Measurements from ENCODE around the gene KCNH2. TPM values are rescaled to one million over a fixed set of nuclear protein-coding genes. Genes with fewer than 3 reads are reported as not detected.

The KCNH2 gene
- total and polyA plus RNA-seq, 2 of the 13 experiments (the other 11 are each of a cell fraction or from before 2014, with no cell fraction given), result 0.09 to 0.11 TPM

- TF ChIP-seq ZNF747 (CRISPR knock-in tag; IDR thresholded peaks at IDR 0.05; ENCODE audit: borderline replicate concordance) (no peak), ZNF644 (CRISPR knock-in tag; IDR thresholded peaks at IDR 0.05; ENCODE audit: low read depth) (no peak)
These were observed 24.8 kb downstream of the KCNH2 start (continued) for GRCh38 chr7:150953061-150953997.

GRCh38 chr7:150952331-150953050 is 25.6 kb downstream of the KCNH2 start:
- in situ Hi-C loops (cut with HindIII; ENCODE audit: extremely low pct_ligation_motif_present, low pct_unique_long_range_greater_than_20kb), result no loop called here

More at GRCh38 chr7:150952331-150953050, 25.6 kb downstream of the KCNH2 start:
- Histone ChIP-seq H3K4me1 (ENCODE audit: insufficient read depth, low read length) (no peaks in the 10 kb centered on the region), H3K9ac (ENCODE audit: insufficient read depth, low read depth, low read length) (no peak overlapping the region), H3K4me3 (replicated peaks in 1 of 3; ENCODE audit: insufficient read depth in 1 of 3, low read depth in 2 of 3, low read length in 3 of 3) (no peak overlapping the region), H3K36me3 (replicated peaks in 1 of 2; ENCODE audit: control insufficient read depth in 1 of 2, insufficient read depth in 2 of 2, low read length in 2 of 2) (no peaks in the 10 kb centered on the region), H4K20me1 (ENCODE audit: insufficient read depth, low read length) (no peaks in the 10 kb centered on the region), H3K27ac (ENCODE audit: extremely low read length, insufficient read depth, low read length) (no peak overlapping the region), H3K9me3 (ENCODE audit: low read length) (no peaks in the 10 kb centered on the region), H3K79me2 (ENCODE audit: insufficient read depth, low read length) (no peaks in the 10 kb centered on the region), H2AFZ (ENCODE audit: low read length) (no peak overlapping the region), H3K4me2 (ENCODE audit: low read depth, low read length) (no peak overlapping the region), H3K27me3 (ENCODE audit: control insufficient read depth in 1 of 2, insufficient read depth in 2 of 2, low read length in 2 of 2) (peaks cover 13 to 39% of the 10 kb centered on the region in 2 experiments)
- no peak for TF ChIP-seq ZNF382 (CRISPR knock-in tag; IDR thresholded peaks at IDR 0.05; ENCODE audit: borderline replicate concordance)
- no peak for TF ChIP-seq SRSF4 (IDR thresholded peaks at IDR 0.05; ENCODE audit: low read depth, low read length, poor library complexity, severe bottlenecking)
- no peak for TF ChIP-seq ZNF781 (CRISPR knock-in tag; IDR thresholded peaks at IDR 0.05; ENCODE audit: borderline replicate concordance, not compliant biosample characterization)
- no peak for TF ChIP-seq ZNF124 (CRISPR knock-in tag; IDR thresholded peaks at IDR 0.05)
- TF ChIP-seq TRIM22 (IDR thresholded peaks at IDR 0.05), result no peak
- no peak for TF ChIP-seq RARA (CRISPR knock-in tag; IDR thresholded peaks at IDR 0.05)
- no peak for TF ChIP-seq HNRNPL (IDR thresholded peaks at IDR 0.05; ENCODE audit: low read depth, low read length)
- TF ChIP-seq PATZ1 (CRISPR knock-in tag; IDR thresholded peaks at IDR 0.05), result no peak
- FAIRE-seq, result no peak
- intact Hi-C loops (cut with micrococcal nuclease; ENCODE audit: unreplicated experiment), result no loop called here
- POLR2A ChIA-PET, result no interaction called here
- 32% methylated on average over 26 of the region's 33 CpGs for WGBS (ENCODE audit: low lambda C conversion rate)
- CTCF ChIA-PET (ENCODE audit: low intra/inter-chr PET ratio, low total read pairs), result no interaction called here
- no peak for ATAC-seq
- no peak for DNase-seq (ENCODE audit: low spot score)
- BruUV-seq (replicated peaks), result no TSS peak

Data from HepG2 (cell line).